KBM-7 (cell line): ENCODE measurements around the gene DPYSL5.

ENCODE experiments used
- DNase-seq: peaks from one replicate; pipeline ENCODE4 v3.0.0-alpha.2; 2015
- in situ Hi-C: fragments of 300-500 bp; cut with MboI; formaldehyde crosslinking; loops from 2 replicates; pipeline ENCODE4 v1.14.3; 2020; ENCODE audit warnings: low sequenced_read_pairs, low pct_unique_long_range_greater_than_20kb, mixed read lengths

Gene DPYSL5

DNA sequence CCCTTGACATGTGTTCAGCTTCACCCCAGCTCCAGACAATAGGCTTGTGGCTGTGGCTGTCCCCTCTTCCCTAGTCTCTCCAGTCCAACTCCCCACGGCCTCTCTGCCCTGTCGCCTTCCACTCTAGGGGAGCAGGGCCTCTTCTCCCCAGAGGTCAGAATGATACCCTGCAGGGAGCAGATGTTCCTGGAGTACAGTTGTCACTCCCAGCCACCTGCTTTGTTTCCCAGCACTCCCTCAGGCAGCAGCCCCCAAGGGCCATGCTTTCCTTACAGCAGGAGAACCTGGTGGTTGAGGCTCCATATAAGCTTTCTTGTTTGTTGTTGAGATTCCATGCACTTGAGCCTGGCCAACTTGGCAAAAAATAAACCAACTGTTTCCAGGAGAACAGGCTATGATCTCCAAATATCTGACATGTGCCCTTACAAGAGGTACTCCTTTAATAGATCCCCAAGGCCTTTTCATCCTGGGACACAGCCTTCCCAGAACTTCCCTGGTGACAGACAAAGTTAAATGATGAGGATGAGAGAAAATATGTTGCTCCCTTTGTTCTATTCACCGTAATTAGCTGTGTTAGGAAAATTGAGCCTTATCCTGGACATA is 45.1 kb downstream of the DPYSL5 start:
- no peak for DNase-seq
- in situ Hi-C loops: no loop called here

DNA sequence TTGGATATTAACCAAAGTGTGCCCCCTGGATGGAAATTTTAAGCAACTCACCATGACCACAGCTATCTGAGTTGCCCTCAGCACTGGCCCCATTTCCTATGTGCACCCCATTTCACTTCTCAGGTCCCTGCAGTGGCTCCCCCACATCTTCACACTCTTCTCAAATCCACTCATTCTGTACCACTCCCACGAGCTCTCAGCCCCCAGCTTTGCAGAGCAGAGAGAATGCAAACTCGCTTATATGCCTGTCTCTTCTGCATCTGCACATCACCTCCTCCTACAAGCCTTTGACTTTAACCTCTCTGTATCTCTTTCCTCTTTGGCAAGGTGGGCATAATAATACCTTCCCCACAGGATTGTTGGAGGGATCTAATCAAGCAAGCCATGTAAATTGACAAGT is 46.2 kb downstream of the DPYSL5 start:
- no peak for DNase-seq
- in situ Hi-C loops: no loop called here

DNA sequence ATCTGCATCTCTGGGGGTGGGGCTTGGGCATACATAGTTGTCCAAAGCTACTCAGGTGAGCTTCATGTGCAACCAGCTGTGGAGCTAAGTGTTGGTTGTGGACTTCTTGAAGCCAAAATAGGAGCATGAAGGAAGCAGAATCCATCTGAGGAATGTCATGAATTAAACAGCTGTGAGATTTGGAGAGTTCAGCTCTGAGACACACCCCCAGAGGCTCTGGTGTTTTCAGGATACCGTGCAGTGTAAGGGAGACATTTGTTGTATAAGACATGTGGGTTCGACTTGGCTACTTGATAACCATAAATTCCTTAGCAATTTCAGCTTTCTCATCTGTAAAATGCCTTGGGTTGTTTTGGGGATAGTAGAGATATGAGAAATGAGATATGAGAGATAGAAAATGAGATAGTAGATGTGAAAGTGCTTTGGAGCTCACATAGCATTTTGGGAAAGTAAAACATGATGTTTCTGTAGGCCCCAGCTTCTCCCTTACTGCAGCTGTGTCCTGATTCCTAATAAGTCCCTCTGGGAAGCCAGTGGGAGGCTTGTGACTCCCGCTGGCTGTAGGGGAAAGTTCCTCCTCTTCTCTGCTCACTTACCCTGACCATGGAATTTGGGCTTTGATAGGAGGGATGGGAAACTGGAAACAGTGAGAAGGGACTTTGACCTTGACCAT is 50.0 kb downstream of the DPYSL5 start:
- in situ Hi-C loops: no loop called here
- DNase-seq: no peak

GRCh38 chr2:26898480-26899078 is 50.6 kb downstream of the DPYSL5 start:
- no peak for DNase-seq
- in situ Hi-C loops: no loop called here

GRCh38 chr2:26899500-26900164 is 51.7 kb downstream of the DPYSL5 start:
- no peak for DNase-seq
- in situ Hi-C loops: no loop called here

GRCh38 chr2:26900831-26901321 is 52.9 kb downstream of the DPYSL5 start:
- in situ Hi-C loops: no loop called here

GRCh38 chr2:26901326-26902183 is 53.6 kb downstream of the DPYSL5 start:
- no peak for DNase-seq
- in situ Hi-C loops: no loop called here

More at GRCh38 chr2:26900831-26901321, 52.9 kb downstream of the DPYSL5 start:
- DNase-seq: no peak

DNA sequence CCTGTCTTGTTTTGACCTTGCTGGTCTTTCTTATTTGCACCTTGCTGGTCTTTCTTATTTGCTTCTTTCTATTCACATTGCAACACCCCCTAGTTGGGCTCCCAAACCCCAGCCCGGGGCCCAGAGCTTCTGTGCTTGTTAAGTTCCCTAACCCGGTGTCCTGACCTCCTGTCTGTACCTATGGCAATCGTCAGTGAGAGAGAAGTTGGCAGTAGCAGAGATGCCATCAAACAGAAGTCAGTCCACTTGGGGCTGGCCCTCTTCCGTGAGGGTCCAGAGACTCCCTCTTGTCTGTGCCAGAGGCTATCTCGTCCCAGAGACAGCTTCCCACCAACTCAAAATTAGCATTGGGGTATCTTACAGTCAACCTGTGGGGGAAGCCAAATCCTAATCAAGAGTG is 55.7 kb downstream of the DPYSL5 start:
- in situ Hi-C loops: no loop called here
- no peak for DNase-seq

DNA sequence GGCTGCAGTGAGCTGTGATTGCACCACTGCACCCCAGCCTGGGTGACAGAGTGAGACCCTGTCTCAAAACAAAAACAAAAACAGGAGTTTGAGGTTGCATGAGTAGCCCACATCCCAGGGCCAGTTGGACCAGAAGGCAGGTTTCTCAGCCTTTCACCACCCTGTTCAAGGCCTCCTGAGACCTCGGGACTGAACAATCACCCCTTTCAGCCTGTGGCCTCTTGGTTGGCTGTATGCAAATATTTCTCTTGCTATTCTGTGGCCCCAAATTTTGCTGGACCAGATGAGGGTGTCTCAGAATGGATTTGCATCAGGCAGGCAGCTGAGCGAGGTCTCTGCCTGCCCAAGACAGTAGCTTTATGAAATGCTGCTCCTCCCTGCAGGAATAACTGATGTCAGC is 56.9 kb downstream of the DPYSL5 start:
- DNase-seq: no peak

DNA sequence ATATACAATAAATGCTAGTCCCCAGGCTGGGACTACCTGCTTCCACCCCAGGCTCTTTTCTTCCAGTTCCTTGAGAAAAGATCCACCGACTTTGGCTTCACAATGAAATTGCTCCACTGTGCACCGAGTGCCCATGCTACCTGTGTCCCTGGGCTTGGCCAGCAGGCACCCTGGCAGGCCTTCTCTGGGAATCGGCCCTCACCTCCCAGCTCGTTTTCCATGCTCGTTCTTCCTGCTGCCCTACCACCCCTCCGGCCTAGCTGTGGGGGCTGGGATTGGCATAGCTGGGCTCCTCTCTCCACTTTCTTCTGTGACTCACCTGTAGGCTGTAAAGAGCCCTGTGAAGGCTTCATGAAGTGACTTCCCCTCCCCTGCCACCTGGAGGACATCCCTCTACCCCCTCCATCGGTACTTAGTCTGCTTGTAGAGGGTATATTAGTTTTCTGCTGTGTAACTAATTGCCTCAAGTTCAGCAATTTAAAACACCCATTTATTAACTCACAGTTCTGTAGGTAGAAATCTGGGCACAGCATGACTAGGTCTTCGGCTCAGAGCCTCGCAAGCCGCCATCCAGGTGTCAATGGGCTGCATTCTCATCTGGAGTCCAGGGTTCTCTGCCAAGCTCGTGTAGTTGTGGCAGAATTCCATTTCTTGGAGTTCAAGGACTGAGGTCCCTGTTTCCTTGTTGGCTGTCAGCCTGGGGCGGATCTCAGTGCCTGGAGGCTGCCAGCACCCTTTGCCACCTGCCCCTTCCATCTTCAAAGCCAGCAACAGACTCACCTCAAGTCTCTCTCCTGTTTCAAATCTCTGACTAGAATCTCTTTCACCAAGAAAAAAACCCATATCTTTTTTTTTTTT is 57.6 kb downstream of the DPYSL5 start:
- in situ Hi-C loops: no loop called here
- no peak for DNase-seq

More for the DNA sequence above, 56.9 kb downstream of the DPYSL5 start:
- in situ Hi-C loops: no loop called here

DNA sequence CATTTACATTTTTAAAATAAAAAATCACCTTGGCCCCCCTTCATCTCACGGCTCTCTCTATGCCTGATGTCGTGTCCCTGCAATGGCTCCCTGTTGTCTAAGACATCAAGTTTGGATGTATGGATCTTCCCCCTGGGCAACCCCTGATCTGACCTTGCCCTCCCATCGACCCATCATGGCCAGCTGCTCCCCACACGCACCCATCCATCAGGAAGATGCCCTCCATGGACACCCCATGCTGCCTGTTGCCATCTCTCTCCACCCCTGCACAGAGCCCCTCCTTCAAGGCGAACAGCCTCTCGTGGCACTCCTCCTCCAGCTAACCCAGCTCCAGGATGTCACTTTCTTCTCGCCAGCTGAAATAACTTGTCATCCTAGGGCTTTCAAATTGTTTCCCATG is 59.5 kb downstream of the DPYSL5 start:
- DNase-seq: no peak

DNA sequence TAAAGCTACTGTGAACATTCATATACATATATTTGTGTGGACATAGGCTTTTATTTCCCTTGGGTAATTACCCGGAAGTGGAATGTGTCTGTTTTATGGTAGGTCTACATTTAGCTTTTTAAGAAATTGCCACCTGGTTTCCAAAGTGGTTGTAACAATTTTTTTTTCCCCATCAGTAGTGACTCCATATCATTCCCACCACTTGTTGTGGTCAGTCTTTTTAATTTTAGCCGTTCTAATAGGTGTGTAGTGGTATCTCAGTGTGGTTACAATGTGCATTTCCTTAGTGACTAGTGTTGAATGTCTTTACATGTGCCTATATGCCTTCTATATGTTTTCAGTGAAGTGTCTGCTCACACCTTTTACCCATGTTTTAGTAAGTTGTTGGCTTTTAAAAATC is 62.2 kb downstream of the DPYSL5 start:
- DNase-seq: no peak
- in situ Hi-C loops: no loop called here

More for the DNA sequence above, 59.5 kb downstream of the DPYSL5 start:
- in situ Hi-C loops: no loop called here

DNA sequence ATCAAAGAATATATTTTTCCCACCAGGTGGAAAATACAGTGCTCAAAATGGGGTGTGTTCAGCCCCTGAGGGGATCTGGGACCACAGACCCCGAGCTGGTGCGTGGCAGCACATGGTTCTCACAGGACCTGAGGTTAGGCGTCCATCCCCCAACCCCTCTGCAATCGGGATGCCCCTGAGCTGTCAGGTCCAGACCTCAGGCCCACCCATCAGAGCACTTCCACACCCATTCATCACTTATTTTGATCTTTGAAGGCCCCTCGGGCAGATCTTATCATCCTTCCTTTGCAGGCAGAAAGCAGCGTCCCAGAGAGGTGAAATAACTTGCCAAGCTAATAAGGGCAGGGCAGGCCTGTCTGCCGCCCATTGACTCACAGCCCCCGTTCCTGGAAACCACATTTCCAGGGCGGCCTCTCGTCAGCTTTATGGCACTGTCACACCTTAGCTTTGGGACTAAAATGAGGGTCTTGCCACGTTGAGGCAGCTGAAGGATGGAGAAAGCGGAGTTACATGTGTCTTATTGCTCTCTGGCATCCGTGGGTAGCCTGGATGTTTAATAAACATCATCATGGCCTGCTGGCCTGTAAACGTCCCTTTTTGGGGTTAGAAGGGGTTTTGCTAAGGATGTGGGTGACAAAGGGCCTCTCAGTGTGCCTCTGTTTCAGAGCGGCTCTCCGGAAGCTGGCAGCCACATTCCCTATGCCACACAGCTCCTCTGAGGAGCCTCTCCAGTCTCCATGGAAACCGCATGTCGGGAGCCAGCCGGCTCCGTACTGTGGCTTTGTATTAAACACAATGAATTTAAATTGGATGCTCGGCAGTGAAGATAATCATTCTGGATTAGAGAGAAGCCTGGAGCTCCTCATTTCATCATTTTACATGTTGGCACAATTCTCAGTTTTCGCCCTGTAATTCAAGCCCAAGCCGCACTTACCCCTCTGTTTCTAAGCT is 64.3 kb downstream of the DPYSL5 start:
- no peak for DNase-seq
- in situ Hi-C loops: no loop called here

DNA sequence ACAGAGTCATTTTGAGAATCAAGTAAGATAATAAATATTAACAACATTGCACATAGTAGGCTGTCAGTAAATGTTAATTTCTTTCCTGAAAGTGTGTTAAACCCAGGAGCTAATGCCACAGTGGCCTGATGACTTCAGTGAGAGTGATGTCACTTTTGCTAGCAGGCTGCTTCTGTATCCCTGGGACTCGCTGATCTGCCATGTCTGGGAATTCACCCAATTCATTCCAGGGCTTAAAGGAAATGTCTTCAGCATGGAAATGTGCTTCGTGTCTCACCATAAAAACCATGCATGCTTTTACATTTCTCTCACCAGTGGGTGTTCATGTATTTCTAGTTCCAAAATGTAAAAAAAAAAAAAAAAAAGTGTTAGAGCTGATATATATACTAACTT is 65.7 kb downstream of the DPYSL5 start:
- DNase-seq: no peak
- in situ Hi-C loops: no loop called here

- in situ Hi-C loops: no loop called here
- no peak for DNase-seq
Measured at GRCh38 chr2:26913999-26914658, 66.2 kb downstream of the DPYSL5 start.

DNA sequence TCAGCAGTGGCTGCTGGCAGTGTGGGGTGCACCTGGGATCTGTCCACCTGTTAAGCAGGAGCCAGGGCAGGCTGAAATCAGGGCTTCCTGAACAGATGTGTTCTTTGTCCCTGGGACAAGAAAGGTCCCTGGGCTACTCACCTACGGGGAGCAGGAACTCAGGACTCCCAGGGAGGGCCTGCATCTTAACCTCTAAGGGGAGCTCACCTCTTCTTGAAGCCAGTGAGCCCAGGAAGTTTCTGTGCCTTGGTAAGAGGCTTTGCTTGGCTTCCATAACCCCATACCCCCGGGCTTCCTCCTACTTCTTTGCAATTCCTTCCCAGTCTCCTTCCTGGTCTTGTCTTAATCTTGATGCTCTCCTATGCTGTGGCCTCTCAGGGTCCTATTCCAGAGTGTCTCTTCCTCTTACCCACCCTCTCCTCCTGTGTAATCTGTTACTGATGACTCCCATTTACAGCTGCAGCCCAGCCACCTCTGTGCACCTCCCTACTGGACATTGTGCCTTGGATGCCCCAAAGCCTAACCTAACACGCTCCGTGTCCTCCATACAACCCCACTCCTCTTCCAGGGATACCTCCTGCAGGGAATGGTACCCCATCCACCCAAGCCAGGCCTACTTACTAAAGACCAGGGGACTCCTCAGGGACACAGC is 66.9 kb downstream of the DPYSL5 start:
- in situ Hi-C loops: no loop called here
- DNase-seq: no peak
